ENCODE data around the gene NOTCH2.
"Not testable (repeated sequence)": the region's sequence is repeated elsewhere in the genome, so short reads cannot be mapped to it uniquely, and the experiment has no call there.

NOTCH2 gene

GRCh38 chr1:119987112-119987511, 82.3 kb downstream of the NOTCH2 start:
- FAIRE-seq: no peak
- TF ChIP-seq, protein P1, sequence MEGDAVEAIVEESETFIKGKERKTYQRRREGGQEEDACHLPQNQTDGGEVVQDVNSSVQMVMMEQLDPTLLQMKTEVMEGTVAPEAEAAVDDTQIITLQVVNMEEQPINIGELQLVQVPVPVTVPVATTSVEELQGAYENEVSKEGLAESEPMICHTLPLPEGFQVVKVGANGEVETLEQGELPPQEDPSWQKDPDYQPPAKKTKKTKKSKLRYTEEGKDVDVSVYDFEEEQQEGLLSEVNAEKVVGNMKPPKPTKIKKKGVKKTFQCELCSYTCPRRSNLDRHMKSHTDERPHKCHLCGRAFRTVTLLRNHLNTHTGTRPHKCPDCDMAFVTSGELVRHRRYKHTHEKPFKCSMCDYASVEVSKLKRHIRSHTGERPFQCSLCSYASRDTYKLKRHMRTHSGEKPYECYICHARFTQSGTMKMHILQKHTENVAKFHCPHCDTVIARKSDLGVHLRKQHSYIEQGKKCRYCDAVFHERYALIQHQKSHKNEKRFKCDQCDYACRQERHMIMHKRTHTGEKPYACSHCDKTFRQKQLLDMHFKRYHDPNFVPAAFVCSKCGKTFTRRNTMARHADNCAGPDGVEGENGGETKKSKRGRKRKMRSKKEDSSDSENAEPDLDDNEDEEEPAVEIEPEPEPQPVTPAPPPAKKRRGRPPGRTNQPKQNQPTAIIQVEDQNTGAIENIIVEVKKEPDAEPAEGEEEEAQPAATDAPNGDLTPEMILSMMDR (IDR thresholded peaks at IDR 0.05; ENCODE audit: insufficient read depth, missing control alignments): no peak
- DNase-seq (ENCODE audit: insufficient read length, low spot score): no peak

DNA sequence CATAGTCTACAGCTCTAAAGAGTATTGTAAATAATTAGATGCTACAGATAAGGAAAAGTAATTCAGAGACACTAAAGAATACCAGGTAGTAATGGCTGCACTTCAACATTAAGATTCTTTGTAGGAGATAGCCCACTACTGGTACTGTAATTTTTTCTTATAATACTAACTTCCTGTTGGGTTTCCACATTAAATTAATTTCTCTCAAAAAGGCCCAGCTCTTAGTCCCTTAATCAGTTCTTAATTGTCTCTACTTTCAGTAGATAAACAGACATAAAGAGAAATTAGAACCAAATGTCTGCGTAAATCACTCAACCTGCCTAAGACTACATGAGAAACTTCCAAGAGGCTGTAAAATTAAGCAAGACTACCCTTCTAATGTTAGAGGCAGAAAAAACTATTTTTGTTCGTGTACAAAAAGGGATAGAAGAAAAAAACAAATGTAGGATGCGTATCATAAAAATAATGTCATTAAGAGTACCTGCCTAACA, 83.4 kb downstream of the NOTCH2 start:
- FAIRE-seq (no peak), DNase-seq (ENCODE audit: insufficient read length, low spot score) (no peak)
- TF ChIP-seq, protein P1 (IDR thresholded peaks at IDR 0.05; ENCODE audit: insufficient read depth, missing control alignments): no peak

DNA sequence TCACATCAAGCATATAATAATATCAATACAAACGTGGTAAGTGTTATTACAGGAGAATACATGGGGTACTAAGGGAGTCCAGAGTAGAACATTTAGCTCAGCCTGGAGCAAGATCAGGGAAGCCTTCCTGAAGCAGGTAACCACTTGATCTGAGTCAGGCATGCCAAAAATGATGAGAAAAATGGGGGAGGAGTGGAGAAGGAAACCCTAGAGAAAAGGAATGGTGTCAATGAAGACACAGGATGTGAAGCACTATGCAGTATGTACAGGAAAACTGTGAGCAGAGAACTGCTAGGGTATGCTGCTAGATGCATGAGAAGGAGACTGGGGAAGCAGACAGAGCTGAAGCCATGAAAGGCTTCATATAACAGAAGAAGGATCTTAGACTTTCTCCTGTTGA, 84.7 kb downstream of the NOTCH2 start:
- no peak for DNase-seq (ENCODE audit: insufficient read length, low spot score)
- TF ChIP-seq, protein P1 (IDR thresholded peaks at IDR 0.05; ENCODE audit: insufficient read depth, missing control alignments): no peak
- no peak for FAIRE-seq

DNA sequence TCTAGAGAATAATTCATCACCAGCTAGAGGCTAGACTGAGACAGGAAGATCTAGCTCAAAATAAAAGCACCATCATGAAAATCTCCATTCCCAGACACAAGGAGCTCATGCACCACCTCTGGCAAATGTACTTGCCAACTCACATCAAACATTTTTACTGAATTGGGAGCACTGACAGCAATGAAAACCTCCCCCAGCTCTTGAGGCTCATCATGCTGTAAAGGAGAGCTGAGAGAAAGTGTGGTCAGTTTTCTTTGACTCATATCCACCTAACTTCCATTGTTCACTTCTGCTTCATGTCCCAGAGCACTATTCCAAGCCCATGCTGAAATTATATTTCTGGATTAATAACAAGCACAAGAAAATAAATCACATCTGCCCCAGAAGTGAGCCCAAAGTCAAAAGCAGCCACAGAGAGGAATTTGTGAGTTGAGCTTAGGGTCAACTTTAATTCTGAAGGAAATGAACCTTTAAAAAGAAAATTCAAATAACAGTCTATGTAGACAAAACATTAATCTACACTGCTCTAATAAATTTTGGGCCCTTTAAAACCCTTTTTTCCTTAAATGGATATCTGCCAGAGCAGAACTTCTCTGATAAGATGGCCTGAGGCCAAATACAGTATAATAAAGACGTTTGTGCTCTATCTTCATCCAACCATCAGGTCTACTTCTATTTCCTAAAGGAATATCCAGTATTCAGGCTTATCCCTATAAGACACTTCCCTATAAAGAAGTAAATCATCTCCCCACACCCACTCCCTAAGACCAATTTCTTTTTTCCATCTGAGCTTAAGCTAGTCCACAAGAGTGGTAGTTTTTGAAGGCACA, 87.3 kb downstream of the NOTCH2 start:
- TF ChIP-seq, protein P1 (IDR thresholded peaks at IDR 0.05; ENCODE audit: insufficient read depth, missing control alignments): no peak
- FAIRE-seq (no peak), DNase-seq (ENCODE audit: insufficient read length, low spot score) (no peak)

DNA sequence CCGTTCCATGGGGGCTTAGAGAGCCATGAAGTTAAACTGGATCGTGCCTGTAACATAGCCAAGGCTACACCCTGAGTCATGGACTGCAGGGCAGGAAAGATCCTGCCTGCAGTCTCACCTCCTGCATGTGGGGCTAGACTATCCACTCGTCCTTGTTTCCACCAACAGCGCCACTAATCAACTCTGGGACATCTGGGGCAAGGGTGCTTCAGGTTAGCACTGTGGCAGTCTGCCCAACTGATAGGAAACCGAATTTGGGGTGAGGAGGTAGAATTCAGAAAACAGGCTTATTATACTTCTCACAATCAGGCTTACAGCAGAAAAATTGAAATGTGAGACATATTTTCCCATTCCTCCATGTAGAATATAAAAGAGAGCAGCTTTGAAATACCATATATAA, 88.0 kb downstream of the NOTCH2 start:
- TF ChIP-seq, protein P1 (IDR thresholded peaks at IDR 0.05; ENCODE audit: insufficient read depth, missing control alignments): no peak
- DNase-seq (ENCODE audit: insufficient read length, low spot score) (no peak), FAIRE-seq (no peak)

- DNase-seq (ENCODE audit: insufficient read length, low spot score) (no peak), FAIRE-seq (no peak)
- TF ChIP-seq, protein P1 (IDR thresholded peaks at IDR 0.05; ENCODE audit: insufficient read depth, missing control alignments): no peak
Measured at GRCh38 chr1:119978018-119978505, 91.4 kb downstream of the NOTCH2 start.

DNA sequence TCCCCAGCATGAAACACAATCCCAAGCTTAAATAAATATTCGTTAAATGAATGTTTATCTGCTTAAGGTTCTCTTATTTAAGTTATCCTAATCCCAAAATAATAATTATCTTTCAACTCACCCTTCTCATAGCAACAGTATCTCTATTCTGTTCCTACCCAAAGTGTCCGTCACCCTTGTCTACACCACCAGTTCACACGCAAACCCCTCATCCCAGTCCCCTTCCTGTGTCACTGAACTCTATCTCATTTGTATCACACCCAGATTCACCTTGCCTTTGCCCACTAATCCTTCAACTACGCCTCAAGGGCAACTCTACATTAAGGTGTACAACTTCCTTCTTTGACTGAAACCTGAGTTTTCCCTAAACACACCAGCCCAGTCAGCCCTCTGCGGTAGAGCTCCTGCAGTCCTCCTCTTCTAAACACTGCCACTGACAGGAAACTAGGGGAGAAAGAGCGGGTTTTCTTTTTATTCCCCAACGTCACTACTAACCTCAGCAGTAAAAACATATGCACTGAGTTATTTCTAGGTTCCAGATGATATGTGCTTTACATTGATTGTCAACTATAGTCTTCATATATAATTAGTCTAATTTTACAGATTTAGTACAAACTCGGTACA, 92.2 kb downstream of the NOTCH2 start:
- DNase-seq (ENCODE audit: insufficient read length, low spot score); FAIRE-seq: not testable (repeated sequence)

- FAIRE-seq; DNase-seq (ENCODE audit: insufficient read length, low spot score): not testable (repeated sequence)
Measured at GRCh38 chr1:119975582-119976254, 93.7 kb downstream of the NOTCH2 start.

Measured in D721Med (cell line).